ENCODE data around the gene AGXT2.

- TF ChIP-seq POLR2AphosphoS5 (IDR thresholded peaks at IDR 0.05; ENCODE audit: low read depth, low read length) (no peak), TAF1 (IDR thresholded peaks at IDR 0.05; ENCODE audit: borderline replicate concordance, low read depth, low read length) (no peak)
These were observed 90.4 kb downstream of the AGXT2 start for GRCh38 chr5:34957321-34957720.

Data from GM12892 (cell line).